GM19438 (cell line): ENCODE data around the gene ABCB9.
"Not testable (repeated sequence)": the region's sequence is repeated elsewhere in the genome, so short reads cannot be mapped to it uniquely, and the experiment has no call there.

Experiments
- ATAC-seq: cut with Tn5 transposase; IDR thresholded peaks from one replicate; pipeline ENCODE4 v1.9.1; 2021; ENCODE audit warnings: low read depth; ENCODE audit not compliant: unreplicated experiment

Gene ABCB9

DNA sequence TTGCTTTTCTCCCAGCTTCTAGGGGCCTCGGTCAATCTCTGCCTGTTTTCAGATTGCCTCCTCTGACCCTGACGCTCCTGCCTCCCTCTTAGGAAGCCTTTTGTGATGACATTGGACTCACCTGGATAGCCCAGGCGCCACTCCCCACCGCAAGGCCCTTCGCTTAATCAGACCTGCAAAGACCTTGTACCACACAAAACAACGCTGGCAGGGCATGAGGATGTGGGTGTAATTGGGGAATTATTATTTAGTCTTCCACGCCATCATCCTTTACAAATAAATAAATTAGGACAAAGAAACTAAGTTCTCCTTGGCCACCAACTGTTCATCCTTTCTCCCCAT lies 62.6 kb downstream of the ABCB9 start:
- no peak for ATAC-seq

- no peak for ATAC-seq
Measured at GRCh38 chr12:122902854-122903692, 63.2 kb downstream of the ABCB9 start.

DNA sequence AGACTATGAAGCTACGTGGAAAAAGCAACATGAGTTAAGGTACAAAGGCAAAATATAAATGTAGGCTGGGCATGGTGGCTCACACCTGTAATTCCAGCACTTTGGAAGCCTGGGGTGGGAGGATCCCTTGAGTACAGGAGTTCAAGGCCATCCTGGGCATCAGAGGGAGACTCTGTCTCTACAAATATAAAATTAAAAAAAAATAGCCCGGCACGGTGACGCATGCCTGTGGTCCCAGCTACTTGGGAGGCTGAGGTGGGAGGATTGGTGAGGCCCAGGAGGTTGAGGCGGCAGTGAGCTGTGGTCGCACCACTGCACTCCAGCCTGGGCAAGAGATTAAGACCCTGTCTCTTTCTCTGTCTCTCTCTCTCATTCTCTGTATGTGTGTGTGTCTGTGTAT lies 66.4 kb downstream of the ABCB9 start:
- ATAC-seq: no peak

DNA sequence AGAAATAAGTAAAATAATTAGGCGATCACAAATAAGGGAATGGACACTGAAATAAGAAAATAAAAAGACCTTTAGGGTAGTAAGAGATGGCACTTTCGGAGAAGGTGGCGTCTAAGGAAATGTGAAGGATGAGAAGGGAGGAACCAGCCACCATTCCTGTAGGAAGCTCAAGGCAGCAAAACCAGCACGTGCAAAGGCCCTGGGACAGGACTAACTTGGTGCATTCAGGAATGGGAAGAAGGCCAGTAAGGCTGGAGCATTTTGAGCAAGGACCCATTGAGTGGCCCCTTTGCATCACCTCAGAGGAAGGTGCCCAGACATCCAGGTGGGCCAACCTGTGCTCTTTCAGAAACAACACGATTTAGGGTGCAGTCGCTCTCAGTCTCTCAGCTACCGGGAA lies 69.6 kb downstream of the ABCB9 start:
- ATAC-seq: no peak

DNA sequence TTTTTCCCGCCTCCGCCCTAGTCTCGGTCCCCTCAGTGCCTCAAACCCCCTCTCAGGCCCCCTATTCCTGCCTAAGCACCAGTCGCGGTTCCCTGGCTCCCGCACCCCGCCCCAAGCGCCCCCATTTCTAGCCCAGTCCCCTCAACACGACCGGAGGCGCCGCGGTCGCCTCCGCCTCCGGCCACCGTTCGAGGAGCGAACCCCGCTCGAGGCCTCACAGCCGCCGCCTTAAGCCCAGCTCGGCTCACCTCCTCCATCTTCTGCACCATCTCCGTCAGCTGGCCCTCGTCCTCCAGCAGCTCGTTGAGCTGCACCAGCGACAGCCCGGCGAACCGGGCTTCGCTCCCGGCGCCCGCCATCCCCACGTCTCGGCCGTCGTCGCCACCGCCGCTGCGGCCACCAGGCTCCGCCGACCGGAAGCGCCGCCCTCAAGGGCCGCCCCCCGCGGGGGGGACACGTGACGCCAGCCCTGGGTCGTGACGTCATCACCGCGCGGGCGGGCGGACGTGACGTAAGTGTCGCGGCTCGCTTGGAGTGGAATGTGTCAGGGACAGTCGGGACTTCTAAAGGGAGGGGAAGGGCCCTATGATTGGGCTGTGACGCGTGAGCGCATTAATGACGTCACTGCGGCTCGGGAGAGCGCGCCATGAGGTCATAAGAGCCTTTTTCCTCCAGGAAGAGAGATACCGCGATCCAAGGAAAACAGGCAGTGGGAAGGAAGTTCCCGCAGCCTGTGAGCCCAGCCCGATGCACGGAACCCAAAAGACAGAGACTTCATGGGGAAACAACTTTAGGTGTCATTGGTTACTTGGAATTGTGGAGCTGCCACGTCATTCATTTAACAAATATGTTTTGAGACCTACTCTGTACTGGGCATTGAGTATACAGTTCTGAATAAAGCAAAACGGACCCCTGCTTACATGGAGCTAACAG lies 70.3 kb downstream of the ABCB9 start, which contains the start of gene VPS37B:
Gene VPS37B, minus strand, starts transcription at position 421 of the 933 bp plus-strand sequence. Its CDS starts 62 bp downstream, at position 359.
- ATAC-seq: no peak

- ATAC-seq: no peak
Measured at GRCh38 chr12:122895320-122895703, 71.0 kb downstream of the ABCB9 start.

- ATAC-seq: no peak
Measured at GRCh38 chr12:122894193-122895121, 71.8 kb downstream of the ABCB9 start.

DNA sequence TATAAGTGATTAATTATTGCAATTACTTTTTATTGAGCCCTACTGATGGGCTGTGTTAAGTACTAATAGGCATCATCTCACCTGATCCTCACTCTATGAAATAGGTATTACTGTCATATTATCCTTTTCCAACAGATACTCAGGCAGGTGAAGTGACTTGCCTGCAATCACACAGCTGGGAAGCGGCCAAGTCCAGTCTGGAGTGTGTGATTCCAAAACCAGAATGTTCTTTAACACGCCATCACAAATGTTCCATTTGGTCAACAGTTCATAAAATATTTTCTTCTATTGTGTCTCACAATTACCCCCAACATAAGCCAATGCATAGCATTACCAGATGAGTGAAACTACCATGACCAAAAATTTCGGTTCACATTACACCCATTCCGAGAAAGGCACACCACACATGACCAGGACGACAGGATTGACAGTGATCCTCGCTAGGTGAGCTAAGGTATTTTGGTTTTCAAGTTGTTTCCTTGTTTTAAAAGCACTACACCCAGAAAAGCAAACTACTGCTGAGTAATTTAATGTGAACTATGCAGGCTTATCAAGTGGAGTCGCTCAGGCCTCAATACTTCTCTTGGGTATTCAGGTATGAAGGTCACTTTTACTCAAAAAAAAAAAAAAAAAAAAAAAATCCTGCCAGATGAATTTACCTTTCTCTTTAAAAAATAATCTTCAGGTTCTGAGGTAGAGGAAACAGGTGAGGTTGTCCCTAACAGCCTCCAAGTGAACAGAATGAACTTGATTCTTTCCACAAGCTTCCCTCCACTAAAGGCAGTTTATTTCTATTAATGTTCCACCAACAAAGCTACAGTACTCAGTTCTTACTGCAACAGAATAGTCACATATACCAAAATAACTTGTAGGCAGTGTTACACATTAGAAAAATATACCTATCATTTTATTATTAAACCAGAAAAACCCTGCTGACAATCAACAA lies 72.8 kb downstream of the ABCB9 start:
- ATAC-seq: no peak

- not testable (repeated sequence) for ATAC-seq
Measured at GRCh38 chr12:122892724-122893123, 73.5 kb downstream of the ABCB9 start.

DNA sequence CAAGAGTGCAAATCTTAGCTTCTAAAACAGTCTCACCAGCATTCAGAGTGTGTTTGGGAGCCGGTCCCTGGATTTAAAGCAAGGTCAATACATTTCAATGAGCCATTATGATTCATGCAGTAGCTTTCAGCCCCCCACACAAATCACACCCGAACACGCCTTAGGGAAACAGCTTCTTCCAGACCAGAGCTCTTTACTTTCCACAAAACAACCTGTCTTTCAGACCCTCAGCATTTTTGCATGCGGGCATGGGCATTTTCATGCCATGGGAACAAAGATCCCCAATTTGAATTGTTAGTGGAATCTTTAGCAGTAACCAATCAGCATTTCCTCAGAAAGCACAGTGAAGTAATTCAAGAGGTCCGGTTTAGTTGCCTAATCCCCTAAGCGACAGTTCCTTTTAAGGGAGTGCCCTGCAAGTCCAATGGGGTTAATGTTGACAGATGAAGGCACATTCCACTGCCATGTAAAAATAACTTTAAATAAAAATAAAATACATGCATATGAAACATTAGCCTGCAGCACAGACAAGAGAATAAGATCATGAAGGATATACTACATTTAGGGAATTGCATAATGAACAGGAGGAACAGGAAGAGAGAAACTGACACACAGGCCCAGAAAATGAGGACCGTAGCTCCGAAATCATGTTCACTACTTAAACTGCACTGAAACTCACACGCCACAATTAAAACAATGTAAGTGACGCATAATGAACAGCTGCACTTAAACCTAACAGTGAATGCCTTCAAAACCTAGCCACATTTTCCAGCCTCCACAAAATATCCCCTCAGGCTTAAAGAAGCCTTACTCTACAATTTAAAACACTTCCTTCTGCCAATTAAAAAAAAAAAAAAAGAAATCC lies 74.4 kb downstream of the ABCB9 start:
- no peak for ATAC-seq

GRCh38 chr12:122889761-122890520 lies 76.3 kb downstream of the ABCB9 start:
- ATAC-seq: no peak

- ATAC-seq: peak; percentile 50
Measured at GRCh38 chr12:122888232-122888752, 78.0 kb downstream of the ABCB9 start.

- peak; percentile 30 for ATAC-seq
Measured at GRCh38 chr12:122887819-122888212, 78.4 kb downstream of the ABCB9 start.

DNA sequence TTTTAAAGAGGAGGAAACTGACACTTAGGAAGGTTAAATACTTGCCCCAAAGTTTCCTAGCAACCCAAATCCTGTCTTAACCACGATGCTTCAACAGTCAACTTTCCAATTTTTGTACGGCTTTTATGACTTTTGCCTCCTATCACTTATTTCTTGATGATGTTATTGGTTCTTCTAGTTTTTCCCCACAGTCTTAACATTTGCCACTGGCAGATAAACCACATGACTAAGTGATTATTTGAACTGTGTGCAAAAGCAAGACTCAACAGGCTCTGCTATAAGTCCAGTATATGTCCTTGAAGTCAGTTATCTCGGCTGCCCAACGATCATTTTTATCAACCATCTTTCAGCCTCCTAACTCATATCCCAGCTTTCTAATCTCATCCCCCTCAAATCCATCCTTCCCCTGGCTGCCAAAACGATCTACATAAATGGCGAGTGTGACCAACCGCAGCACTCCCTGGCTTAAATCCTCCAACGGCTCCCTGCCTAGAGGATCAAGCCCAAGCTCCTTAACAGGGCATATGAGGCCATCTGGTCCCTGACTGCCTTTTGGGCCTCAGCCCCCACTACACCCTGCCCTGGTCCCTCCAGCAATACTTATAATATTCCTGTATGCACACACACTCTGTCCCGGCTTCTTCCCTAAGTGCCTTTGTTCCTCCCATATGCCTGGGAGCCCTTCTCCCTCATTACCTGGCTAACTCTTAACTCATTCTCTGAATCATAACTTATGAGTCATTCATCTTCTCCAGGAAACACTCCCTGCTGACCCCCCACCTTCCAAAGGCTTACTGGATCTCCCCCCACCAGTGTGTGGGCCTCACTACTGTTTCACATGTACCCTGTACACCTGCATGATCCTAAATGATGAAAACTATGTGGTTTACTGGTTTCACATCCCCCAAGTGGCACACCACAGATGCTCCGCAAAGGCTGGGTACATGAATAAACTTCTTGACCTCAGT lies 79.1 kb downstream of the ABCB9 start:
- peak; percentile 75 for ATAC-seq

DNA sequence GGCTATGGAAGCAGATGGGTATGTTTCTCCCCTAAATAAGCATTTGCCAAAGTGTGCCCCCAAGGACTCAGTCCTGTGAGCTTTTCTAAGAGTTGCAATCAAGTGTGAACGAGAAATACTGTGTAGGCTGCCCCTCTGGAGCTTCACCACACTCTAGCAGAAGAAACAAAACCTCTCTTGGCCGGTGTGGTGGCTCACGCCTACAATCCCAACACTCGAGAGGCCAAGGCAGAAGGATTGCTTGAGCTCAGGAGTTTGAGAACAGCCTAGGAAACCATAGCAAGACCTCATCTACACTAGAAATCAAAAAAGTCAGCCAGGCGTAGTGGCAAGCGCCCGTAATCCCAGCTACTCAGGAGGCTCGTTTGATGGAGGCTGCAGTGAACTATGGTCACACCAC lies 80.1 kb downstream of the ABCB9 start:
- ATAC-seq: no peak

- no peak for ATAC-seq
Measured at GRCh38 chr12:122884860-122885259, 81.4 kb downstream of the ABCB9 start.
